HAP-1 (cell line): Measurements from ENCODE around the gene CT45A1.
"Not testable (repeated sequence)": the region's sequence is repeated elsewhere in the genome, so short reads cannot be mapped to it uniquely, and the experiment has no call there.

Experiments
- DNase-seq, 2 experiments: peaks; one replicate each; pipeline ENCODE4 v3.0.0-alpha.2; 2016 to 2020; ENCODE audit warnings: low spot score in 2 of 2
- H3K27me3 ChIP-seq: fragments of 250-450 bp; sonication (Bioruptor Pico); 2 replicates; pipeline ENCODE4 v1.5.1; 2020; ENCODE audit warnings: low read depth, mild to moderate bottlenecking, moderate library complexity
- H3K36me3 ChIP-seq: fragments of 250-450 bp; sonication (Bioruptor Pico); replicated peaks from 2 replicates; pipeline ENCODE4 v1.5.1; 2020; ENCODE audit warnings: mild to moderate bottlenecking
- H3K4me1 ChIP-seq: fragments of 250-450 bp; sonication (Bioruptor Pico); 2 replicates; pipeline ENCODE4 v1.5.1; 2020; ENCODE audit warnings: mild to moderate bottlenecking
- H3K4me3 ChIP-seq: fragments of 250-450 bp; sonication (Bioruptor Pico); 2 replicates; pipeline ENCODE4 v1.5.1; 2020; ENCODE audit warnings: mild to moderate bottlenecking, moderate library complexity
- H3K9me3 ChIP-seq: fragments of 250-450 bp; sonication (Bioruptor Pico); 2 replicates; pipeline ENCODE4 v1.5.1; 2020; ENCODE audit warnings: mild to moderate bottlenecking, moderate library complexity
- in situ Hi-C: fragments of 300-500 bp; cut with MboI; formaldehyde crosslinking; loops from 3 replicates; pipeline ENCODE4 v1.14.3; 2020; ENCODE audit warnings: low sequenced_read_pairs, inconsistent platforms, mixed read lengths

The CT45A1 gene

GRCh38 chrX:135713183-135713689, at the start of gene CT45A1:
TSS of gene CT45A1 (plus strand) at chrX:135713639. CDS start at chrX:135718941, 5,302 bp downstream.
- H3K9me3 ChIP-seq, in situ Hi-C loops, H3K27me3 ChIP-seq, H3K36me3 ChIP-seq, H3K4me3 ChIP-seq, H3K4me1 ChIP-seq: not testable (repeated sequence)
- DNase-seq = peak in 1 of 2 experiments; percentile 72

- H3K4me3 ChIP-seq, in situ Hi-C loops, H3K27me3 ChIP-seq, DNase-seq, H3K9me3 ChIP-seq, H3K36me3 ChIP-seq, H3K4me1 ChIP-seq: not testable (repeated sequence)
Measured at GRCh38 chrX:135672979-135673378, 40.5 kb upstream of the CT45A1 start.

GRCh38 chrX:135688137-135688536, 25.3 kb upstream of the CT45A1 start:
- no peak overlapping the region for H3K4me3 ChIP-seq
- H3K9me3 ChIP-seq = no peaks in the 10 kb centered on the region
- H3K27me3 ChIP-seq = peaks cover 2% of the 10 kb centered on the region; the same call in 1 of the 2 replicates
- no peaks in the 10 kb centered on the region for H3K4me1 ChIP-seq
- DNase-seq = peak in 1 of 2 experiments; percentile 51
- in situ Hi-C loops = no loop called here
- no peaks in the 10 kb centered on the region for H3K36me3 ChIP-seq

GRCh38 chrX:135695471-135695870, 18.0 kb upstream of the CT45A1 start:
- H3K4me3 ChIP-seq = no peak overlapping the region
- peaks cover 2% of the 10 kb centered on the region for H3K27me3 ChIP-seq
- H3K9me3 ChIP-seq = no peaks in the 10 kb centered on the region
- H3K36me3 ChIP-seq = no peaks in the 10 kb centered on the region
- in situ Hi-C loops = no loop called here
- no peak for DNase-seq
- H3K4me1 ChIP-seq = no peaks in the 10 kb centered on the region

- Histone ChIP-seq H3K9me3 (no peaks in the 10 kb centered on the region), H3K4me3 (no peak overlapping the region), H3K36me3 (no peaks in the 10 kb centered on the region), H3K27me3 (no peaks in the 10 kb centered on the region; the same call in 1 of the 2 replicates), H3K4me1 (no peaks in the 10 kb centered on the region)
- in situ Hi-C loops = no loop called here
- no peak for DNase-seq
Measured at GRCh38 chrX:135697601-135698000, 15.8 kb upstream of the CT45A1 start.

- Histone ChIP-seq H3K36me3 (no peaks in the 10 kb centered on the region), H3K4me1 (no peaks in the 10 kb centered on the region), H3K9me3 (no peaks in the 10 kb centered on the region), H3K4me3 (no peak overlapping the region), H3K27me3 (no peaks in the 10 kb centered on the region; the same call in 1 of the 2 replicates)
- in situ Hi-C loops = no loop called here
- no peak for DNase-seq
Measured at GRCh38 chrX:135698924-135699323, 14.5 kb upstream of the CT45A1 start.

GRCh38 chrX:135707880-135708279, 5.6 kb upstream of the CT45A1 start:
- Histone ChIP-seq H3K4me3 (no peak overlapping the region), H3K4me1 (no peaks in the 10 kb centered on the region; the same call in 1 of the 2 replicates), H3K27me3 (no peaks in the 10 kb centered on the region), H3K9me3 (no peaks in the 10 kb centered on the region), H3K36me3 (no peaks in the 10 kb centered on the region)
- DNase-seq = peak; percentile 49 to 89
- in situ Hi-C loops = no loop called here

GRCh38 chrX:135713795-135714194, 356 bp downstream of the CT45A1 start:
- DNase-seq = no peak
- Histone ChIP-seq H3K36me3 (no peaks in the 10 kb centered on the region), H3K9me3 (no peaks in the 10 kb centered on the region), H3K27me3 (no peaks in the 10 kb centered on the region), H3K4me3 (no peak overlapping the region), H3K4me1 (no peaks in the 10 kb centered on the region)
- in situ Hi-C loops = no loop called here

- in situ Hi-C loops, H3K36me3 ChIP-seq: not testable (repeated sequence)
Measured at GRCh38 chrX:135734666-135735065, 21.2 kb downstream of the CT45A1 start.

GRCh38 chrX:135737366-135738071, 24.1 kb downstream of the CT45A1 start:
- no peaks in the 10 kb centered on the region for H3K4me1 ChIP-seq
- no peak for DNase-seq
- in situ Hi-C loops = no loop called here
- no peak overlapping the region for H3K4me3 ChIP-seq
- no peaks in the 10 kb centered on the region for H3K9me3 ChIP-seq
- H3K27me3 ChIP-seq = no peaks in the 10 kb centered on the region
- no peaks in the 10 kb centered on the region for H3K36me3 ChIP-seq

More at GRCh38 chrX:135734666-135735065, 21.2 kb downstream of the CT45A1 start:
- H3K4me1 ChIP-seq, H3K27me3 ChIP-seq, DNase-seq, H3K9me3 ChIP-seq, H3K4me3 ChIP-seq: not testable (repeated sequence)

GRCh38 chrX:135740681-135741149, 27.3 kb downstream of the CT45A1 start:
- Histone ChIP-seq H3K36me3 (no peaks in the 10 kb centered on the region), H3K4me3 (peak overlapping the region; percentile 7; the same call in 1 of the 2 replicates), H3K27me3 (no peaks in the 10 kb centered on the region), H3K4me1 (no peaks in the 10 kb centered on the region), H3K9me3 (no peaks in the 10 kb centered on the region)
- peak; percentile 33 to 86 for DNase-seq
- in situ Hi-C loops = no loop called here

GRCh38 chrX:135741192-135741715, 27.8 kb downstream of the CT45A1 start:
- Histone ChIP-seq H3K4me1 (no peaks in the 10 kb centered on the region), H3K36me3 (no peaks in the 10 kb centered on the region), H3K27me3 (no peaks in the 10 kb centered on the region), H3K9me3 (no peaks in the 10 kb centered on the region), H3K4me3 (no peak overlapping the region)
- in situ Hi-C loops = no loop called here
- no peak for DNase-seq

GRCh38 chrX:135744739-135745138, 31.3 kb downstream of the CT45A1 start:
- H3K27me3 ChIP-seq, H3K36me3 ChIP-seq, in situ Hi-C loops: not testable (repeated sequence)

GRCh38 chrX:135768091-135768490, 54.7 kb downstream of the CT45A1 start, which contains the start of gene CT45A3:
TSS of gene CT45A3 (minus strand) at chrX:135768191. CDS start at chrX:135764444, 3,747 bp downstream.
- in situ Hi-C loops, H3K4me3 ChIP-seq: not testable (repeated sequence)

More at GRCh38 chrX:135744739-135745138, 31.3 kb downstream of the CT45A1 start:
- DNase-seq, H3K4me3 ChIP-seq, H3K9me3 ChIP-seq, H3K4me1 ChIP-seq: not testable (repeated sequence)

More at GRCh38 chrX:135768091-135768490, 54.7 kb downstream of the CT45A1 start, which contains the start of gene CT45A3:
- not testable (repeated sequence) for H3K9me3 ChIP-seq, H3K4me1 ChIP-seq, H3K27me3 ChIP-seq, H3K36me3 ChIP-seq, DNase-seq
